Heart left ventricle (tissue), 16 donors: Measurements from ENCODE around the gene SMTNL2. TPM values are rescaled to one million over a fixed set of nuclear protein-coding genes. Genes with fewer than 3 reads are reported as not detected.
"Not testable (repeated sequence)": the region's sequence is repeated elsewhere in the genome, so short reads cannot be mapped to it uniquely, and the experiment has no call there.

Experiments
- ATAC-seq, 4 donors: fragments of 200-7000 bp; cut with Tn5 transposase; one replicate each; pipeline ENCODE4 v1.9.1; 2020 to 2022; ENCODE audit warnings: moderate library complexity in 4 of 4, mild to moderate bottlenecking in 3 of 4, moderate number of reproducible peaks in 1 of 4
- DNase-seq, 5 donors: peaks; one replicate each; pipeline ENCODE4 v3.0.0-alpha.2; 2020
- H3K27ac ChIP-seq, 12 donors: fragments of 200-600 bp; sonication (generic) in 4 of 12; one replicate each; pipeline versions ENCODE4 v1.5.0 to v1.8.0; 2016 to 2022; ENCODE audit warnings: mild to moderate bottlenecking in 2 of 12
- H3K27me3 ChIP-seq, 9 donors: fragments of 200-600 bp; sonication (generic) in 2 of 9; one replicate each; pipeline versions ENCODE4 v1.5.1 to v1.8.0; 2016 to 2022; ENCODE audit warnings: mild to moderate bottlenecking in 3 of 9
- H3K36me3 ChIP-seq, 9 donors: fragments of 200-600 bp; sonication (generic) in 2 of 9; one replicate each; pipeline versions ENCODE4 v1.5.0 to v1.8.0; 2018 to 2022; ENCODE audit warnings: mild to moderate bottlenecking in 2 of 9
- H3K4me1 ChIP-seq, 12 donors: fragments of 200-600 bp; sonication (generic) in 4 of 12; one replicate each; pipeline versions ENCODE4 v1.5.0 to v1.8.0; 2016 to 2022; ENCODE audit warnings: mild to moderate bottlenecking in 3 of 12
- H3K4me3 ChIP-seq, 12 donors: fragments of 200-600 bp; sonication (generic) in 4 of 12; one replicate each; pipeline versions ENCODE4 v1.5.0 to v1.8.0; 2017 to 2022; ENCODE audit warnings: mild to moderate bottlenecking in 9 of 12, moderate library complexity in 4 of 12
- H3K9me3 ChIP-seq, 12 donors: fragments of 200-600 bp; sonication (generic) in 4 of 12; one replicate each; pipeline versions ENCODE4 v1.5.0 to v1.8.0; 2016 to 2022; ENCODE audit warnings: mild to moderate bottlenecking in 1 of 12
- POLR2A ChIP-seq, 2 donors: fragments of 450-650 bp; IDR thresholded peaks; one replicate each; pipeline ENCODE4 v1.6.1; 2017; ENCODE audit warnings: antibody characterized with exemption in 2 of 2, mild to moderate bottlenecking in 2 of 2, moderate library complexity in 2 of 2
- WGBS, 4 donors: extraction: QIAGEN DNeasy Blood & Tissue Kit in 2 of 4; methylation state at CpG; one replicate each; pipeline versions ENCODE4 v1.1.5 to v1.1.7; 2013 to 2018; 5-methylcytosine and 5-hydroxymethylcytosine counted together
- intact Hi-C, 10 donors: fragments of 100-400 bp; cut with DNase I; formaldehyde crosslinking; loops; one replicate each; pipeline versions ENCODE4 v1.11.1 to v1.14.2; 2022
- polyA plus RNA-seq, 2 donors: library from polyadenylated mRNA; stranded (reverse); fragments of 200-250 nt; gene quantifications; one replicate each; pipeline ENCODE4 v1.2.3, GENCODE V29; 2013
- total RNA-seq, 9 donors: library from RNA; depleted of rRNA in 2 of 9; stranded (reverse); fragments of >200 nt in 2 of 9; fragmentation: NEBNext Ultra II Directional in 3 of 9; extraction: Animal tissue kit (Norgen Biotek cat#: 25700) in 3 of 9; gene quantifications; one replicate each; pipeline versions ENCODE4 v1.1.0 to v1.2.4, GENCODE V29; 2016 to 2023
- TF ChIP-seq, protein P1 (sequence below), 12 donors: fragments of 200-600 bp; sonication (generic) in 4 of 12; IDR thresholded peaks; one replicate each; pipeline versions ENCODE4 v1.5.0 to v1.8.0; 2018 to 2022; ENCODE audit warnings: antibody characterized with exemption in 12 of 12, mild to moderate bottlenecking in 5 of 12
- donor health status: ischemic (EF 13 %, LVEDD 7.1; RV severe dilation, severe dysfunction).
- donor health status: healthy with polysubstance abuse.
- donor health status: DM: no; HTN: yes; CAD: no.
- donor health status: DM: no; HTN: no; CAD: no.
- donor health status: ischemic (EF 25% LVEDD 6.9; RV normal size, moderate dysfunction).
- donor health status: ischemic (EF 25% LVEDD 5.7; RV mildly dilated, moderate dysfunction).
- donor health status: healthy.
- donor health status: DM: yes; HTN: yes; CAD: no.
- donor health status: ischemic (EF 35%, LVEDD 5.7; RV mildly dilated, moderate dysfunction).
- donor health status: nonischemic (EF 11% LVEDD 7.7; RV severe dilation, severe dysfunction).
- donor health status: DM: yes; HTN: yes; CAD: no.
- donor health status: PGD.
- donor health status: ischemic (EF 29% LVEDD 5.4; RV normal size, mild dysfunction).
- donor health status: nonischemic (EF 23%, LVEDD 6.1; RV moderate dilation, normal function).

The SMTNL2 gene
- total and polyA plus RNA-seq, 11 donors = 2.1 to 47.5 (median 15.6) TPM

DNA sequence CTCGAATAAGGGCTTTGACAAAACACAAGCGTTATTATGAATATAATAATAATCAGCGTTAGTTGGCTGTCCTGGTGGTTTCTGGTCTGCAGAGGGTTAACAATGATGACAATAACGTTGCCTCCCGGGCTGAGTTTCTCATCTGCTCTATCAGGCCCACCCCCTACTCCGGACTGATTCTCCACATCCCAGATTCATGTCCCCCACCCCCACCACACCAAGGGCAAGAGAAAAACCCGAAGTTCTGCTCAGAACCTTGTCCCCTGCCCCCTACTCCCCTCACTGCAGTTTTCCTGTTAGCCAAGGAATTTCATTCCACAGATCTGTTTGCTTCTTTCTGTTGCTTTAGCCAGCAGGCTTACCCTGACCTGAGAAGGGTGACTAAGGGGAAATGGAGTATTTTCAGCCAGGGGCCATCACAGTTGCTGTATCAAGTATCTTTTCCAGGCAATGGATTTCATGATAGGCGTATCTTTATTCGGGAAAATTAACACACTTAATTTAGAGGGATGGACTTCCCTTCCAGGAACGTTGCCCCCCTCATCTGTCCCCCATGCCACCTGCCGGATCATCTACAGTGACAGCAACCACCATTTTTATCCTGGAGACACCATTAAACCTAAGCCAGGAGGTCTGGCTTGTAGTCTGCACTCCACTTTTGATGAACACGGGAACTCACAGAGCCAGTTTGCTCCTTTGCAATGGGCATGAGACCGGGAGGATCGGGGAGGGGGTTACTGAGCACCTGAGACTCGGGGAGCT lies 33.4 kb downstream of the SMTNL2 start:
- Histone ChIP-seq H3K9me3 (peaks cover 0 to 14% (median 8%) of the 10 kb centered on the region in 12 donors), H3K4me1 (no peaks in the 10 kb centered on the region), H3K27me3 (peaks cover 0 to 6% (median 0%) of the 10 kb centered on the region in 9 donors), H3K4me3 (no peak overlapping the region), H3K36me3 (no peaks in the 10 kb centered on the region), H3K27ac (no peak overlapping the region)
- TF ChIP-seq, protein P1, sequence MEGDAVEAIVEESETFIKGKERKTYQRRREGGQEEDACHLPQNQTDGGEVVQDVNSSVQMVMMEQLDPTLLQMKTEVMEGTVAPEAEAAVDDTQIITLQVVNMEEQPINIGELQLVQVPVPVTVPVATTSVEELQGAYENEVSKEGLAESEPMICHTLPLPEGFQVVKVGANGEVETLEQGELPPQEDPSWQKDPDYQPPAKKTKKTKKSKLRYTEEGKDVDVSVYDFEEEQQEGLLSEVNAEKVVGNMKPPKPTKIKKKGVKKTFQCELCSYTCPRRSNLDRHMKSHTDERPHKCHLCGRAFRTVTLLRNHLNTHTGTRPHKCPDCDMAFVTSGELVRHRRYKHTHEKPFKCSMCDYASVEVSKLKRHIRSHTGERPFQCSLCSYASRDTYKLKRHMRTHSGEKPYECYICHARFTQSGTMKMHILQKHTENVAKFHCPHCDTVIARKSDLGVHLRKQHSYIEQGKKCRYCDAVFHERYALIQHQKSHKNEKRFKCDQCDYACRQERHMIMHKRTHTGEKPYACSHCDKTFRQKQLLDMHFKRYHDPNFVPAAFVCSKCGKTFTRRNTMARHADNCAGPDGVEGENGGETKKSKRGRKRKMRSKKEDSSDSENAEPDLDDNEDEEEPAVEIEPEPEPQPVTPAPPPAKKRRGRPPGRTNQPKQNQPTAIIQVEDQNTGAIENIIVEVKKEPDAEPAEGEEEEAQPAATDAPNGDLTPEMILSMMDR (IDR thresholded peaks at IDR 0.05) = no peak
- TF ChIP-seq POLR2A (IDR thresholded peaks at IDR 0.05) = no peak
- no peak for DNase-seq
- intact Hi-C loops = no loop called here
- no peak for ATAC-seq
- 55 to 60% (median 57%) methylated on average over 12 to 15 of the region's 15 CpGs for WGBS, 4 donors

DNA sequence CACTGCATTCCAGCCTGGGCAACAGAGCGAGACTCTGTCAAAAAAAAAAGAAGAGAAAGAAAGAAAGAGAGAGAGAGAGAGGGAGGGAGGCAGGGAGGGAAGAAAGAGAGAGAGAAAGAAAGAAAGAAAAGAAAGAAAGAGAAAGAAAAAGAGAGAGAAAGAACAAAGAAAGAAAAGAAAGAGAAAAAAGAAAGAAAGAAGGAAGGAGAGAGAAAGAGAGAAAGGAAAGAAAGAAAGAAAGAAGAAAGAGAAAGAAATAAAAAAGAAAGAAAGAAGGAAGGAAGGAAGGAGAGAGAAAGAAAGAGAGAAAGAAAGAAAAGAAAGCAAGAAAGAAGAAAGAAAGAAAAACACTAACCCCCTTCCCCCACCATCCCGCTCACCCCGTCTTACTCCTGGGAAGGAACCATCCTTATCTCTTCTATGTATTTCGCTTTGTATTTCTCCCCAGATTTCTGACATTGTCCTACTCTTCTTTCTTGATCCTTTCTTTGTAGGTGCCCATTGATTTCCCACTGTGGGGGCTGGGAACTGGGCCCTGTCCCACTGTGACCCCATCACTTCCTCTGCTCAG lies 36.3 kb downstream of the SMTNL2 start:
- intact Hi-C loops = loop anchor here in 3 of 10 donors (5.0 to 10.0 kb wide), 2 partner anchors 196 to 198 kb away; no protein-coding TSS in a partner anchor
- no peak for ATAC-seq
- WGBS, 4 donors = 91 to 98% (median 96%) methylated on average over 4 of the region's 4 CpGs
- no peak overlapping the region for H3K4me3 ChIP-seq
- TF ChIP-seq POLR2A (IDR thresholded peaks at IDR 0.05) = no peak
- TF ChIP-seq, protein P1 (IDR thresholded peaks at IDR 0.05) = no peak
- no peak overlapping the region for H3K27ac ChIP-seq
- peaks cover 0 to 8% (median 0%) of the 10 kb centered on the region in 9 donors for H3K27me3 ChIP-seq
- peaks cover 0 to 15% (median 8%) of the 10 kb centered on the region in 12 donors for H3K9me3 ChIP-seq
- H3K36me3 ChIP-seq = no peaks in the 10 kb centered on the region
- no peak for DNase-seq
- H3K4me1 ChIP-seq = peaks cover 0 to 11% (median 5%) of the 10 kb centered on the region in 12 donors

DNA sequence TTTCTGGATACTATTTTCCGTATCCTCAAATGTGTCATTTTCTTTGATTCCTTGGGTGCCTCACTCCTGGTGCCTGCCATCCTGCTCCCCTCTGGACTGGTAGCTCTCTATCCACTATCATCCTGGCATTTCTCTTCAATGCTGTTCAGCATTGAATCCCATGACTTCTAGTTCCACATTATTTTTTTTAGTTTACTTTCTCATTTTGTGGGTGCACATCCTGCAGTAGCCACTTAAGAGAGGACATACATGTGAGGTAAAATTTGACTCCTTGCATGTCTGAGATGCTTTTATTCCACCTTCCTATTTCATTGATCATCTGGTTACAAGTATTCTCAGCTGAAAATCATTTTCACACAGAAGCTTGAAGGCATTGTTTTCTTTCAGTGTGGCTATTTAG lies 38.0 kb downstream of the SMTNL2 start:
- peaks cover 0 to 15% (median 8%) of the 10 kb centered on the region in 12 donors for H3K9me3 ChIP-seq
- TF ChIP-seq, protein P1 (IDR thresholded peaks at IDR 0.05) = no peak
- no peak for TF ChIP-seq POLR2A (IDR thresholded peaks at IDR 0.05)
- H3K4me1 ChIP-seq = peaks cover 0 to 13% (median 8%) of the 10 kb centered on the region in 12 donors
- no peaks in the 10 kb centered on the region for H3K36me3 ChIP-seq
- H3K27me3 ChIP-seq = peaks cover 0 to 3% (median 0%) of the 10 kb centered on the region in 9 donors
- intact Hi-C loops = loop anchor here in 4 of 10 donors (2.0 to 10.0 kb wide), 3 partner anchors 56 to 200 kb away; no protein-coding TSS in a partner anchor
- no peak overlapping the region for H3K27ac ChIP-seq
- DNase-seq (no peak), ATAC-seq (no peak)
- WGBS, 4 donors = 98 to 100% (median 99%) methylated on average over 1 of the region's 1 CpG
- no peak overlapping the region for H3K4me3 ChIP-seq

DNA sequence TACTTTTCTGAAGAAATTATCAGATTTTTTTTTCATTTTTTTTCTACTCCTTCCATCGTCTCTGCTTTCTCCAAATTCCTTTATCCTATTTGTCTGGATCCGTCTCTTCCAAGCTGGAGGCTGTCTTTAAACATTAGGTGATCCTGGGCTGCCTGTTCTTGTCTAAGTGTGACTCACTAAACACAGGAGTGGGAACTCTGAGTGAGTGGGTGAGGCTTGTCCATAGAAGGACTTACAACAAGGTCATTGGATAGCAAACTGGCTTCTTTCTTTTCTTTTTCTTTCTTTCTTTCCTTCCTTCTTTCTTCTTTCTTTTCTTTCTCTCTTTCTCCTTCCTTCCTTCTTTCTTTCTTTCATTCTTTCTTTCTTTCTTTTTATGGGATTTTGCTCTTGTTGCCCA lies 38.9 kb downstream of the SMTNL2 start:
- WGBS, 4 donors = 79 to 88% (median 82%) methylated on average over 2 of the region's 2 CpGs
- TF ChIP-seq POLR2A (IDR thresholded peaks at IDR 0.05) = no peak
- TF ChIP-seq, protein P1 (IDR thresholded peaks at IDR 0.05) = no peak
- H3K4me3 ChIP-seq = no peak overlapping the region
- DNase-seq (no peak), ATAC-seq (no peak)
- intact Hi-C loops = loop anchor here in 4 of 10 donors (2.0 to 10.0 kb wide), 3 partner anchors 56 to 201 kb away; no protein-coding TSS in a partner anchor
- peaks cover 0 to 15% (median 8%) of the 10 kb centered on the region in 12 donors for H3K9me3 ChIP-seq
- no peaks in the 10 kb centered on the region for H3K36me3 ChIP-seq
- H3K27ac ChIP-seq = no peak overlapping the region
- H3K4me1 ChIP-seq = peaks cover 0 to 13% (median 8%) of the 10 kb centered on the region in 12 donors
- peaks cover 0 to 2% (median 0%) of the 10 kb centered on the region in 9 donors for H3K27me3 ChIP-seq

DNA sequence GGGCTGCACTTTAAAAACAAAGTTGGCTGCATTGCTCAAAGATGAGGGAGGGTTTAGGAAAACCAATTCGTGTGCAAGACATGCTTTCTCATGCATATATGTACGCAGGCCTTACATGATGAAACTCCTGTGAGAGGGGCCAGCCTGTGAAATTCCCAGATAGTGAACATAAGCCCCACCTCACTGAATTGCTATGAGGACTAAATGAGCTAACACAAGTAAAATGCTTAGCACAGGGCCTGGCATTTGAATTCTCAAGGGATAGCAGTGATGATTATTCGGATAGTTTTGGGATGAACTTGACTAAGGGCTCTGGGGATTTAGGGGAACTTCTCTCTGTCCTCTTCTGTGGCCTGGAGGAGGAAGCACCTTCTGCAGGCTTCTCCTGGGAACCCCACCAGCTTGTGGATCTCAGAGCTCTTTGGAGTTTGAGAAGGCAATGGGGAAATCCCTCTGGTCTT lies 40.2 kb downstream of the SMTNL2 start:
- H3K4me1 ChIP-seq = peaks cover 0 to 13% (median 8%) of the 10 kb centered on the region in 12 donors
- not testable (repeated sequence) for H3K27me3 ChIP-seq, ATAC-seq, H3K27ac ChIP-seq, H3K4me3 ChIP-seq, H3K36me3 ChIP-seq, DNase-seq
- 68 to 76% (median 70%) methylated on average over 3 of the region's 3 CpGs for whole genome bisulfite sequencing, 4 donors
- peaks cover 0 to 15% (median 8%) of the 10 kb centered on the region in 12 donors for H3K9me3 ChIP-seq
- intact Hi-C loops = loop anchor here in 6 of 10 donors (2.0 to 10.0 kb wide), 5 partner anchors 24 to 202 kb away; partner anchors contain the start of gene SMTNL2 (in 1 of the 6)
